HT-29 (cell line): Measurements from ENCODE around the gene TCF7L2. TPM values are rescaled to one million over a fixed set of nuclear protein-coding genes. Genes with fewer than 3 reads are reported as not detected.

Experiments
- DNase-seq: peaks from one replicate; pipeline ENCODE4 v3.0.0-alpha.2; 2015; ENCODE audit warnings: low spot score
- total RNA-seq: library from RNA; depleted of rRNA; stranded (reverse); fragments of >200 nt; shearing (Covaris generic); gene quantifications from 2 replicates; pipeline ENCODE4 v1.2.3, GENCODE V29; 2014

The TCF7L2 gene
- total RNA-seq, 1 experiment from 2014 or later, result 16.5 TPM

DNA sequence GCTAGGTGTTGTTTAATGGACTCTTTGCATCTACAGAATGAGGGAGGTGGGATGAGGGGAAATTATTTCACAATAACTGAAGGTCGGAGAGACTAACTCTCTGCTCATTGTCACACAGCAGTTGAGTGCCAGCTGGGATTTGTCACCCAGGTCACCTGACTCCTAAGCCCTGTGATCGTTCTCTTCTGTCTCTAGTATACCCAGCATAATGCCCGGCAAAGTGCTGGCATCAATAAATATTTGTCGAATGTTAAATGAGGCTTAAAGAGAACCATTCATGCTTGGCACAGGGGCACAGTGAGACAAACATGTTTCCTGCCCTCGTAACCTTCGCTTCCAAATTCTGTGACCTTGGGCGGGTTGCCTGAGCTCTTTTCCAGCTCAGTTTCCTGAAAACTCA lies 70.8 kb downstream of the TCF7L2 start:
- DNase-seq, result no peak

DNA sequence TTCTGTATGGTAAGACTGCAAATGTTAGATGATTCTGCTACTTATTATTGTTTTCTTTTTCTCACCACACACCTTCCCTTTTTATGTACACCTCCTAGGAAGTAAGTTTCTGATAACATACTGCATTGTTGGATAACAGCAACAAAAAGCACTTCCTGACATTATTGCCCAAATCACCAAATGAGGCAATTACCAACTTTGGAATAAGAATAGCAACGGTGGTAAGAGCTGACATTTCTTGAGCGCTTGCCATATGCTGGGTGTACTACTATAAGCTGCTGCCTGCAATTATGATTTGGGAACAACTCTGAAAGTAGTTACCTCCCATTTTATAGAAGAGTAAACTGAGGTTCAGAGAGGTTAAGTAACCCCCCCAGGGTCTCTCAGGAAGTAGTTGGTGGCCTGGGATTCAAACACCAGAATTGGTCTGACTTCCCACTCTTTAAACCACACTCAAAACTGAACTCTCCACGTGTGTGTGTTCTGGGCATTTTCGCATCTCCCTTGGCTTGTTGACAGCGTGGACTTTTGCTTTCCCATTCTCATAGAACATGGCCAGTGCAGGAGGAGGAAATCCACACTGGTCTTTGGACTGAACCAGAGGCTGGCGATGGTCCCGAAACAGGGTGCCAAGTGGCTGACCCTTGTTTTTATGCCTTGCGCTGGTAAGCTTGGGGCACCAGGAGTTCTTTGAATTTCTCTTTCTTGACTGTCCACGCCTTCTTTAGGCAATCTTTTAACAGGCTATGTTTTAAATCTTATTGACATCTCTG lies 71.4 kb downstream of the TCF7L2 start:
- no peak for DNase-seq

DNA sequence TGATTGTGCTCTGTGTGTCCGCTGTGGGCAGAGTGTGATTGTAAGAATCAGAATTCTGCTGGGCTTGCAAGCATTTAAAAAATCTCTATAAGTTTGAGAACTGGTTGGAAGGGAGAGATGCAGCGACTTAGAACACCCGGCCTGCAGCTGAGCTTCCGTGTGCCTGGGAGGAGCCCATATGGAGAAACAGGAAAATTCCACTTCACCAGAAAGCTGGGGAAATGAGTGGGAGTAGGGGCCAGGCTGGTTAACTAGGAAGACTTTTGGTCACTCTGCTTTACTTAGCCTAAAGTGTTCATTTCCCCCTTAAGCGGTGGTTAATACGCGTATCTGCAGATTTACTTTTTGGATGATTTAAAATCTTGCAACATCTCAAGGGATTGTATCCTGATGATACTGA lies 72.2 kb downstream of the TCF7L2 start:
- no peak for DNase-seq

DNA sequence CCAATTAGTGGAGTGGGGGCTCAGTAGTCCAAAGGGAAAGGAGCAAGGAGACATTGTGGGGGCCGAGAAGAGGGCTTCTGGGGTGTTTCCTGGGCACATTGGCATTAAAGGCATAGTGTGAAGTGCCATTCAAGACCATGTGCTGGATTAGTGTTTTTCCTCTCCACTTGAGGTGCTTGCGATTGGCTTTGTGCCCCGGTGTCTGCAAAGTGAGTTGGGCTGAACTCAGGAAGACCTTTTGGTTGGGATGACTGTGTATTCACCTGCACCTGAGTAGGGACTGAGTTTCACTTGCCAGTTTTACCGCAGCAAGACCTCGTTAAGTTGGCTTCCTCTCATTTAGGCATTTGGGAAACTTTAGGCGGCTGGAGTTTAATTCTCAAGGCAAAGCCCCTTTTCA lies 73.0 kb downstream of the TCF7L2 start:
- no peak for DNase-seq

DNA sequence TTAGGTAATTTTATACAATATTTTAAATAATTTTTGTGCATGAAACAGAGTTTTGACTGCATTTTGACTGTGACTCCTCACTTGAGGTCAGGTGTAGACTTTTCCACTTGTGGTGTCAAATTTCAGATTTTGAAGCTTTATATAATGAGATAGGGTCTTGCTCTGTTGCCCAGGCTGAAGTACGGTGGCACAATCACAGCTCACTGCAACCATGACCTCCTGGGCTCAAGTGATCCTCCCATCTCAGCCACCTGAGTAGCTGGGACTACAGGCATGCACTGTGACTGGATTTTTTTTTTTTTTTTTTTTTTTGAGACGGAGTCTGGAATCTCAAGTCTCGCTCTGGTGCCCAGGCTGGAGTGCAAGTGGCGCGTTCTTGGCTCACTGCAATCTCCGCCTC lies 74.9 kb downstream of the TCF7L2 start:
- no peak for DNase-seq

DNA sequence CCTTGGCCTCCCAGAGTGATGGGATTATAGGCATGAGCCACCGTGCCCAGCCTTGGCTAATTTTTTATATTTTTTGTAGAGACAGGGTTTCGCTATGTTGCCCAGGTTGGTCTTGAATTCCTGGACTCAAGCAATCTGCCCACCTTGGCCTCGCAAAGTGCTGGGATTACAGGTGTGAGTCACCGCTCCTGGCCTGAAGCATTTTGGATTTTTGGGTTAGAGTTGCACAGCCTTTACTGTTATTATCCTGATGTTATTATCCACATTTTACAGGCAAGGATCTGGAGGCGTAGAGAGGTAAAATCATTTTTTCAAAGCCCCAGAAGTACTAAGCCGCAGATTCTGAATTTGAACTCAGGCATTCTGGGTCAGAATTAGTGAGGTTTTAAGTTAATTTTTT lies 75.4 kb downstream of the TCF7L2 start:
- DNase-seq, result no peak

DNA sequence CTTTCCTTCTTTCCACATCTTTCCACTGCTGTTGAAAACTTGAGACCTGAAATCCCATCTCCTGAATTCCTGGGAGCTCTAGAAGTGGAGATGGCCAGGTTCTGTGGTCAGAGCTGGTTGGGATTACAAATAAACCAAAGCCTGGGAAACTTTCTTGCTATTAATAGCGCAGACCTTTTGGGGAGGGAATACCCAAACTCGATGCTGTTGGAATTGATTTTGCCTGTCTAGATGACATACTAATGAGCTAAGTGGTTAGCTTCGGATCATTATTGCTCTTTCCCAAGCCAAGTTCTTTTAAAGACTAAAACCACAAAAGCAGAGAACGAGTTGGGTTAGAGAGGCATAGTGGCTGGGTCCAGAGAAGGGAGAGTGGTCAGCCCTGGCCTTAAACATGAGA lies 76.6 kb downstream of the TCF7L2 start:
- DNase-seq, result no peak

DNA sequence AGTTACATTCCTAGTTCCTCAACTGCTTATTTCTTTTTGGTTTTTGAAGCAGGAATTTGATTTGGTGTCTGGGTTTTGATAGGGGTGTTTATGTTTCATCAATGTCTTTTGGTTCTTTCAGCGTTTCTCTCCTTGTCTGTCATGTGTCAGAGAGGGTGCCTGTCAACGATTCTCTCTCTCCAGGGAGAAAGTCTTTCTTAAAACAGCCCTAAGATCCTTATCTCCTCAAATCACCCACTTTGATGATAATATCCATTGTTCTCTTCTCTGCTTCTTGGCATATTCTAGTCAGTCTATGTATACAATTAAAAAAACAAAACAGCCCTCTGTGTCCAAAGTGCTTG lies 77.2 kb downstream of the TCF7L2 start:
- no peak for DNase-seq

DNA sequence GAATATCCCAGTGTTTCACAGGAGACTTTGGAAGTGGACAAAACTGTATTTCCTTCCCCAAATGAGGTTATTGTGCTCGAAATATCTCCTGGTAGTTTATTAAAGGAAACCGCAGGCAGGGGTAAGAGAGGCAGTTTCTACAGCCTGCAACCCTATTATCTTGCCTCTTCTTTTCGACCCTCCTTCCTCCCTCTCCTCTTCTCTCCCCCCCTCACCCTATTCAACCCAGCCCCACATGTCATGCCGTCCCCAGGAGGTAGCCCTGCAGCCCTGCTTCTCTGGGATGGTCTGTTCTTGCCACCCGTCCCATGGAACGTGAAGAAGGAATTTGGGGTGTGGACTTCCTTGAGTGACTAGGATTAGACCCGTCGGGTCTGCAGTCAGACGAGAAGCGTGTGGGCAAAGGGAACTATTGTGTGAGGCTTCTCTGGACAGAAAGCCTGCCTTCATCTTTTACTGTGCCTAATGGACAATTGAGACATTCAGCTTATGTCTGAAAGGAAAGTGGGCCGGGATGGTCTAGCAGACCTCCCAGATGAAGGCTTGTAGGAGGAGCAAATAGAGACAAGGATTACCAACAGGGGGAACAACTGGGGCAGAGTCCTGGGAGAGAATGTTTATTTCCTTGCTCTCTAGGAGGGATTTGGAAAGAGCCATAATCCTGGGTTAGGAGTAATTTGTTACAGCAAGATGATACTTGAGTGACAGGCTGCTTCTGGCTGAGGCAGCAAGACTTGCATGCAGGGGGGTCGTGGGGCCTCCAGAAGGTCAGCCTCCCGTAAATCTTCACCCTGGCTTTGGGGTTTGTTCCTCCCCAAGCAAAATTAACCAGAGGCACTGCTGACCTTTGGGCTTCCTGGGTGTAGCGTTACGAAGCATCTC lies 77.8 kb downstream of the TCF7L2 start:
- peak; percentile 30 for DNase-seq

DNA sequence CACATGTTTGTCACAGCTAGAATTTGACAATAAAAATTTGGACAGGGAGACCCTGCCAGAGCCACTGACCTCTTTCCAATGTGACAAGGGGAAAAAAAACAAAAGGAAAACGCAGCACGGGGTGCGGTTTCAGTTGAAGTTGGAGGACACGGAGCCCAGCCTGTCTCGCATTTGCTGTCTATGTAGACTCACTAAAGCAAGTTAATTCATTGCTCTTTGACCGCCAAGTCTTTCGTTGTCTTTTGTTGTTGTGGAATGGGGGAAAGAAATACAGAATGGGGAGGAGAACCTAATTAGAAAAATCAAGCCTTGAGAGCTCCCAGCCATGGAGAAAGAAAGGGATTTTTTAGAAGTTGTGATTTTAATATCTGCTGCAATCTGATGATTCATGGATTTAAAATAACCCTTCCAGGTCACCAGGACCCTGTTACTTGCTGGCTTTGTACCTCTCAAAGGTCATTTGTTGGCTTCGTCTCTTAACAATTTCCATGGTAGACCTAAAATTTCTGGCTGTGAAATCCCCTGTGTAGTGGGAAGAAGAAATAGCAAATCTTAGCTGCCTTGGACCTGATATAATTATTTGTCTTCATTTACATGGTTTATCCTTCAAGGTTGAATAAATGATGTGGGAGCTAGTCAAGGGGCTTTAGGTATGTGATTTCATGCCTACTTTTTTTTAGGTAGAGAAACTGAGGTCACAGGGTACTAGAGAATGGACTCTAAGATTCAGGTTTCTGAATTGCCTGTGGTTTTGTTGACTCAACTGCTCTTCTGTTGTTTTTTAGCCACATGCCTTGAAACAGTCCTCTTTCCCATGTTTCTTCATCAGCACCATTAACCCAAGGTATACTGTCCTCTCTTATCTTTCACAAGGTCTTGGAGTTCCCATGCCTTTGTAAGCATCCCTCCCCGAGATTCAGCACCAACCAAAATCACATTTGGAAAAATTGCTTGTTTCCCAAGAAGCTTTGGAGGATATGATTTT lies 78.7 kb downstream of the TCF7L2 start:
- DNase-seq, result no peak

DNA sequence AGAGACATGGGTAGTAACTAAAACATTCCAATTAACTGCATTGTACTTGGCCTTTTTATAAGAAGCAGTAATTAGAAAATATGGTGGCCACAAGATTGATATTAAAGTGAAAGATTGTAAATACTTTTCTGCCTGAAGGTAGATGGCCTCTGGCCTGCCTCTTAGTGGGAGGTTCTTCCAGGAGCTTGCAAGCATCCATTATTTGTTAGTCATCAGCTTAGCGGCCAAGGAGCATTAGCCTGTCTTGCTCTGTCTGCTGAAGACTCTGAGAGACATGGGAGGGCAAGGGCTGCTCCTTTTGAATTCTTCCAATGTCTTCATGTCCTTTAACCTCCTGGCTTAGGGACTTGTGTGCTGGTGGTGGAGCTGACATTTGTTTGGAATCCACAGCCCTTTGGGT lies 80.4 kb downstream of the TCF7L2 start:
- no peak for DNase-seq

DNA sequence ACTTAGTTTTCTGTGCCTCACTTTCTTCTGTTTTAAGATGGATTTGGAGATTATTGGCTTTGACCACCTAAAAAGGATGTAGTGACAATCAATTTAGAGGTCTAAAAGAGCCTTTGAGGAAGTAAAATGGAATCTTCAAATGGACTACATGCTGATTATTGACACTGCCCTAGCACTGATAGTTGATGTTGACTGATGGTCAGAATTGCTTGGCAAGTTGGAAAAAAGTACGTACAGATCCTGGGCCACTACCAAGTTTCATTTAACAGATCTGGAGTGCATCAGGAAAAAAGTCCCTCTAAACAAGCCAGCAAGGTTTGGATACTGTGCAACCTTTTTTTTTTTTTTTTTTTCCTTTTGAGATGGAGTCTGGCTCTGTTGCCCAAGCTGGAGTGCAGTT lies 81.1 kb downstream of the TCF7L2 start:
- DNase-seq, result no peak

DNA sequence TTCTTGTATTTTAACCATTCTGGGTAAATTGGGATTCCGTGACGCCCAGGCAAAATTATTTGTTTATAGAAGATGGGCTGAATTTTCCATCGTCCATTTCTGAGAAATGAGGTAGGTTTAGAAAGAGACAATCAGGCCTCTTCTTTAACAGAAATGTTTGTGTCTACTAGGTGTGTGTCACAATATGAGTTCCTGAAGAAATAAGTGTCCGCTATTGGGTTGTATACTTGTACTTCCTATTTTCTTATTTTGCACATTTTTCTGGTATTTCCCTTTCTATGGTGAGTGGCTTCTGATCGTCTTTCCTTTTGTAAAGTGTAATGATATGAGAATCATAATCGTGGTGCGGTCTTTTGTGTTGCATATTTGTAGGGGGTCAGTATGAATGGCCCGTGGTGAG lies 83.9 kb downstream of the TCF7L2 start:
- DNase-seq, result no peak

DNA sequence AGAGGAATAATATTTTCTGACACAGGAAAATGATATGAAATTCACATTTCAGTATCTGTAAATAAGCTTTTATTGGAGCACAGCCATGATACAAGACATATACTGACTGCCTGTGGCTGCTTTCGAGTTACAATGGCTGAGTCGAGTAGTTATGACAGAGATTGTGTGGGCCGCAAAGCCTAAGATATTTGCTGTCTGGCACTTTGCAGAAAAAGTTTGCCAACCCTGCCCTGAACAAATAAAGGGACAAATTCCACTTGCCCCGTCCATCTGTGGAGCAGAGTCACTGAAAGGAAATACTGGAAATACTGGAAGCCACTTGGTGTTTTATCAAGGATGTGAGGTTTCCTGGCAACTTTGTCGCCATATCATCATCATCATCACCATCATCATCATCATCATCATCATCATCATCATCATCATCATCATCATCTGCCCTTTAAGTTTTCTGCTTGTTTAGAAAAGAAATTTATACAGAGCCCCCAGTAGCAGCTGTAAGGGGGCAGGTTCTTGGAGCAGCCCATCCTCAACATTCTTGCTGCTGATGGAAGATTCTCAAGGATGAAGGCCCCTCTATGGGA lies 85.8 kb downstream of the TCF7L2 start:
- DNase-seq, result peak; percentile 60

DNA sequence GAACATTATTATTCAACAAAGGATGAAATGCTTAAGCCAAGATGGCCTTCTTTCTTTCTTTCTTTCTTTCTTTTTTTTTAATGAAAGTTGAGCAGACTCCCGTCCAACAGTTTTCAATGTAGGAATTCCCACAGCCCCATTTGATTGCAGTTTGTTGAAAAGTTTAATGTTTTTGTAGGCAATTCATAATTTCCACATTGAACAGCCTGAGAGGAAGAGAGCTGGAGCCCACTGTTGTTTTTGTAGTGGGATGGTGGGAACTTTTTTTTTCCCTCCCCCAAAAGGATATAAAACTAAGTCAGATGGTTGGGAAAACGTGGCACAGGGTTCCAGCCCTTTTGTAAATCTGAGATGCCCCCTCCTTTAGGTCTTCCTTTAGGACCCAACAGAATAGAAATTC lies 86.6 kb downstream of the TCF7L2 start:
- no peak for DNase-seq

DNA sequence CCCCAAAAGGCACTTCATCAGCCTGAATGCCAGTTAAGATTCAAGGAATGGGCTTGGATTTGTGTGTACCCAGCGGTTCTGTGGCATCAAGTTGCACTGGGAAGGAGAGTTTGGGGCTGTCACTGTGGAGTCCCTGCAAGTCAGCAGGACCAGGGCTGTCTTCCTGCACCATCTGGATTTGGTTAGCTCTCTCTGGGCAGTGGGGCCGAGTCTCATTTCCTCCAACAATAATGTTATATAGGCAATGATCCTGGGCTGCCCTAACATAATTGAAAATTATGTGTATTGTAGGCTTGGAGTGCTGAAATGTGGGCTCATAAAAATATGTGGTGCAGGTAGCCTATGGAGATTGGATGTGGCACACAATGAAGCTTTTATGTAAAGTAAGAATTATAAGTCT lies 87.2 kb downstream of the TCF7L2 start:
- DNase-seq, result no peak

DNA sequence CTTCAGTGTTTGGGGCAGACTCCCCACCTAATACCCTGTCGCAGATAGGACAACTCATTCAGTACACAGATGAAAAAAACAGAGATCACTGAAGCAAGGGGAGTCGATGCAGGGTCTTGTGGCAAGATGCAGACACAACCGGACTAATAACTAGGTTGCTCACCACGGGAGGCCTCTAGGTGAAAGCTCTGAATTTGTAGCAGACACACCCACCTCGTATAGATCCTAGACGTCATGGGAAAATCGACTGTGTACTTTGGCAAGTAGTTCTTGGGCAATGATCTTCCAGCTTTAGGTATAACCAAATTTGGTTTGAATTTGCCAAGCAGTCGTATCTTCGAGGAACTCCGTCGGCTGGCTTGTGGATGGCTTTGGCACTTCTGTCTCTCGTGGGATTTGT lies 88.1 kb downstream of the TCF7L2 start:
- DNase-seq, result no peak

DNA sequence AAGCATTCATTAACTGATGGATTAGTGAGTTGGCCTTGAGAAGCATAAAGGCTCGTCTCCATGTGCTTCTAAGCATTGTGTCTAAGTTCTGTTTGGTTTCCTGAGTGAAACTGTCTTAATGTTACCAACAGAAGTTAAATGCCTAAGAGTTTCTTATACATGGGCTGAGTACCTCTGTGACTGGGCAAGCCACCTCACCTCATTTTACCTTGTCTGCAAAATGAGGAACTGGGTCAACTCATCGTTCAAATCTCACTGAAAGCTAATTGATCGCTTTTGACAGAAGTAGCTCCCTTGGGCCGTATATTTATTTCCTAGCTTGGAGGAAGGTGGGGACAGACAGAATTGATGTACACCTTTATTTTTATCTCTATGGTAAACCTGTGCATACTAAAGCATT lies 88.9 kb downstream of the TCF7L2 start:
- no peak for DNase-seq

DNA sequence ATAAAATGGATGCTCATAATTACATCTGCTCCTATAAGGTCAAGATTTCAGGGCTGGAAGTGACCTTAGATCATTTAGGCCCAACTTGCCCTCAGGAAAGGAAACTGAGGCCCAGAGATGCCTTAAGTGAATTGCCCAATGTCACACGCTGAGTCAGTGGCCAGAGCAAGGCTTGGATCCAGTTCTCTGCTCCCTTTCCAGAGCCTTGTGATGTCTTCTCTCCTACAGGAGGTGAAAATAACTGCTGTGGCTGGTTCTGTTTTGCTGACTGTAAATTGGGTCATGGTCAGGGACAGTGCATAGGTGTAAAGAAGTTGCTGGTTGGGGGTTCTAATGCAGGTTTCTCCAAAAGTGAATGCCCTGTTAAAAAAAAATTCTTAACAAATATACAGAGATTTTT lies 91.3 kb downstream of the TCF7L2 start:
- no peak for DNase-seq

DNA sequence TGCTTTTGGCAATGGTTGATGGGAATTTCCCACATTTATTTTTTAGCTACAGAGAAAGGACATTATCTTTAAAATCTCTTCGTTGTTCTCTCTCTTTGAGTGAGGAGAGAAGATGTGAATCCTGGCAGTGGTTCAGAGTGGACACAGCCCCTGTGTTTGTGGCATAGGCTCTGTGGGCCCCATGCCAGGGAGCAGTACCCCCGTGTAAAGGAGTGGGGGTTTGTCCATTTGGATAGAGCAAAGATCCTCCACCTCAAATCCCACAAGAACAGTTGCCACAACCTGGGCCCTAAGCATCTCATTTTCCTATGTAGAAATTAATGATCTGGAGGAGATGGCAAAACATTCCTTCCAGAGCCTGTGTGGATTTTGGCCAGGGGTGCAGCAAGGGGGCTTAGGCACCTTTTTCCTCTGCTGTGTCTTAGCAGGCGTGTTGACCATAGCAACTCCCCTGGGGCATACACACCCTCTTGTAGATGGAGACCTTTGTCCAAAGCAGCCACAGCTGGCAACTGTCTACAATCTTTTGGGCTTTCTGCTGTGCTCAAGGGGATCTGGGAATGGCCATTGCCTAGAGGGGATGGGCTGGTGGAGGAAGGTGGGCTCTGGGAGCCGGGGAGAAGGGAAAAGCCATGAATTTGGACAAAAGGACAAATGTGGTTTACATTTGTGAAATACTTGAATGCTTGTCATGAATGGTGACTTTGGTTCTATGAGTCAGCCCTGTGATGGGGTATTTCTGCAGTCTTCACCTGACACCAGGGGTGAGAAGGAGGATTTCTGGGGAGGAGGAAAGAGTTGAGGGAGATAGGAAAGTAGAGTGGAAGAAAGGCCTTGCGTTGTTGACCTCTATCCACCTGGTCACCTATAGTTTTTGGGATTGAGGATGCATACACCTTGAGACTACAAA lies 92.0 kb downstream of the TCF7L2 start:
- no peak for DNase-seq

DNA sequence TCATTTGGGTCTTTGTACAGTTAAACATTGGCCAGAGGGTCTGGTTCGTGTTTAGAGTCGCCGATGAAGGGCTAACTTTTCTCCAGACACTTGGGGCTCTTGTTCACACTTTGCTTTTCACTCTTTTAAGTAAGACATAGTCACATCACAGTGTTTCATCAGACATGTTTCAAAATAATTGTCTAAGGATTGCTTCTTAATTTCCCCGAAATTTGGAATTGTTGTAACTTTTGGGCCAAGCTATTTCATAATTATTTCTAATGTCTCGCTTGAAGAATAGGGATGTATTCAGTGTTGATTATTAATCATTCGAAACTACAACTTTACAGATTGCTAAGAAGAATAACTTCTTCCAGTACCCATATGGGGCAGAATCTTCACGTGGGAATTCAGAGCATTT lies 92.8 kb downstream of the TCF7L2 start:
- DNase-seq, result no peak
